LoVo (cell line): ENCODE results near the gene PLEKHA7.

Source experiments
- DNase-seq: peaks from one replicate; pipeline ENCODE4 v3.0.0-alpha.2; 2016; ENCODE audit warnings: low spot score

Gene PLEKHA7

DNA sequence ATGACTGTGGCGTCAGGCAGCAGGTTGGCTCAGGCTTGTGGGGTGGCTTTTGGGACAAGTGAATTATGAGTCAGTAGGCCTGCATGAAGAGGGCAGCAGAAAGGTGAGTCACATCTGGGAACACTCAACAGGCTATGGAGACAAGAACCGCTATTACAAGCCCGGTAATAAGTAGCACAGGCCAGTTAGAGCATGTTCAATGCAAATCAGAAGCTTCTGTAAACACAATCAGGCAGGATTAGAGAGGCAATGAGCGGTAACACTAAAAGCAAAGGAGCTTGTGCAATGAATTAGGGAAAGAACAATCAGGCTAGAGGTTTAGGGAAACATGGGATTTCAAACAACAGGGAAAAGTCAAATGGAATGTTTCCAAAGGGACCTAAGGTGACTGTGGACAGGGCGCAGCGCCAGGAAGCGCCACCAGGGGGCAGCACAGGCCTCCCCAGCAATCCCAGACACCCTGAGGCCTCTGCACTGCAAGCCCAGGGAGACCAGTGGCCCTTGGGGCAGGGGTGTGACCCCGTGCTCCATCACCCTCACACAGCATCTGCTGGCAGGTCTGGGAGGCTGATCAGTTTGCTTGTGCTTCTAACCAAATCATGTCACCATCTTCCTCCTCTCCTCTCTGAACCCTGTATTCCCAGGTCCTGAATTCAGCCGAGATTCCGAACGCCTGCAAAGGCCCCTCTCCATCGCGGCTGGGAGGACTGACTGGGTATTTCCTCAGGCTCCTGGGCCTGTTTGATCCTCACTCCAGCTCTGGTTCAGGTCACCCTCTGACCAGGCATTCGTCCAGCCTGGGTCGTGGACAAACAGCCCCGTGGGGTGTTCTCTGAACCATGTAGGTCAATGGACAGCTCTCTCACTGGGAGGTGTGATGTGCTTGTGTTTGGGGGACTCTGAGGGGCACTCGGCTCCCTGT is 225.8 kb downstream of the PLEKHA7 start:
- DNase-seq, result peak; percentile 50

DNA sequence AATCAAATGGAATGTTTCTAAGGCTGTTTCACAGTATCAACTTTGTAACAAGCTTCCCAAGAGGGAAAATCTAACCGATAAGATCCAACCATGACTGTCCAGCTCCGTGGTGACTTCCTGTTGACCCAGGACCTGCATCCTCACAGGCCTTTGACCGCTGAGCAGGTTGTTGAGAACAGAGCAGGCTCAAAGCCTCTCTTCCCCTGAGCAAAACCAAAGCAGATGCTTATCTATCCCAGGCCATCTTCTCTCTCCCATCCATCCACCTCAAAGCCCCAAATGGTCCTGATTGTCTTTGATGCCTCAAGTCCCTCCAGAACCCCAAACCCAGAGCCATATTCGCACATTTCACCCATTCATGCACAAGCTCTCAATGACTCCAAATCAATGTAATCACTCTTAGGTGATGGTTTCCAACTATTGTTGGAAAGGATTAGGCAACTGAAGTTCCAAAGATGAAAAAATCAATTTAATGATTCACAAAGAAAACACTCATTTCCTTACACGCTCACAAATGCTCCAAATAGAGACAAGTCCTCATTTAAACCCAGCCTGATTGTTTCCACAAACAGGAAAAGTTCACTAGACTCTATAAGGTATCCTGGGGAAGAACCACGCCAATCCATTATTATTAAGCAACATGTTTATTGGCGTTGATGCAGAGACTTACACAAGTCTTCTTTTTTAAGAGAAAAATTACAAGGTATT is 227.0 kb downstream of the PLEKHA7 start:
- no peak for DNase-seq

DNA sequence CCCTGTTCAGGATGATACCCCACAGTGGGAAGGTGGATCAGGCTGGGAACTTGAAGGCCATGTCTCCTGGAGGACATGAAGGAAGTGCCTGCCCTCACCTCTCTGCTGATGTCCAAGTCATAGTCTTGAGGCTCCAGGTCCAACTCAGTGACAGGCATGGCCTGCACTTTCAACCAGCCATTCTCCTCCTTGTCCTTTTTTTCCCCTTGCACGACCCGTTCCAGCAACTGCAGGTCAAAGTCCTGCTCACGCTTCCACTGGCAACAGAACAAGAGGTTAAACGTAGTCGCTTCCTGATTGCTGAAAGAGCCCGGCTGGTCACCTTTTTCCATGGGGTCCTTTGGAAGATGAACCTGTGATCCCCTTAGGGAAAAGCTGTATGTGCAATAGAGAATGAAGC is 228.1 kb downstream of the PLEKHA7 start:
- DNase-seq, result no peak

DNA sequence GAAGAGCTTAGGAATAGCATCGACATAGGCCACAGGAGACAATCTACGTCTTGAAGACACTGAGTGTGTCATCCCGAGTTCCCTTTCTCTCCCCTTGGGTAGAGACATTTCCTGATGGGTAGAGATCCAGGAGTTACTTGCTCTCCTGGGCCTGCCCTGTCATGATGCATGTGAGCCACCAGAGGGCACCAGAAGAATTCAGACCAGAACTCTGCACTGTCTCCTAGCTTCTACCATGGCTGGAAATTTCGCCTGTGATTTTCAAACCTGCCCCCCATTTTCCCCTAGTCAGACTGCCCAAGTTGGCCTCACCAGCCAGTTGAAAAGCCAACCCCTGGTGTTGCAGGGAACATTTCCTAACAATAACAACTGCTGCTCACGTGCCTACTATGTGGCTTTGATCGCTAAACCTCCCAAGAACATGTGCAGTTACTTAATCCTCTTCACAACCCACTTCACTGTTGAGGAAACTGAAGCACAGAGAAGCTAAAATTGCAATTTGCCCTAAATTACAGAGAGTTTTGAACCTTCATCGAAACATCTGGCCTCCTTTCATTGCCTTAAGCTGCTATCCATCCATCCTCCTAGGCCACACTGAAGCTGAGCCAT is 228.6 kb downstream of the PLEKHA7 start:
- peak; percentile 59 for DNase-seq

DNA sequence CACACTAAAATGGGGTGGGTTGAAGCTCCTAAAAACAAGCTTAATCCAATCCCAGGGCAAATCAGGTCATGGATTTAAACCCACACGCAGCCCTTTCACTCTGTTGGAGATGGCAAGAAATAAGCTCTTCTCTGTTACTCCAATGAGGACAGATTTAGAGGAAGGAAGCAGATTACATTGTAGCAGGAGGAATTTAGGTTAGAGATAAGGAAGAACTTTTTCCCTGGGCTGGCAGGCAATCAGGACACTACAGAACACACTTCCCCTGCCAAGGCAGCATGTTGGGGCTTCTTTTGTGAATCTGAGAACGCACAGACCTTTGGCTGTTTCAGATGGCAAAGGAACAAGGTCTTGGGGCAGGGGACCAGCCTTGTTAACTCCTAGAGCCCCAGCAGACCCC is 229.5 kb downstream of the PLEKHA7 start:
- DNase-seq, result no peak

DNA sequence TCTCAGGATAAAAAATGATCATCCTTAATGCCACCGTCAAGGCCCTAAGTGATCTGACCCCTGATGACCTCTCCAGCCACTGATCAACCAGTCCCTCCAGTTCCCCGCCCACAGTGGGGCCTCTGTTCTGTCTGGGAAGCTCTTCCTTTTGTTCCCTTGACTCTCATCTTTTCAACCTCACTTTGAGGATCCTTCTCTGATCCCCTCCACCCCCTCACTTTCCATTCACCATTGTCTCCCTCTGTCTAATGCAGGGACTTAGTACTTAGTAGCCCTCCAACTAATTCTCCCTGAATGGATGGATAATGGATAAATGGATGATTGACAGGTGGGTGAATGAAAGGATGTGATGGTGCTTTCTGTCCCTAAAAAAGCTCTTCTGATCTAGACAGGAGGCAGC is 230.1 kb downstream of the PLEKHA7 start:
- DNase-seq, result no peak

DNA sequence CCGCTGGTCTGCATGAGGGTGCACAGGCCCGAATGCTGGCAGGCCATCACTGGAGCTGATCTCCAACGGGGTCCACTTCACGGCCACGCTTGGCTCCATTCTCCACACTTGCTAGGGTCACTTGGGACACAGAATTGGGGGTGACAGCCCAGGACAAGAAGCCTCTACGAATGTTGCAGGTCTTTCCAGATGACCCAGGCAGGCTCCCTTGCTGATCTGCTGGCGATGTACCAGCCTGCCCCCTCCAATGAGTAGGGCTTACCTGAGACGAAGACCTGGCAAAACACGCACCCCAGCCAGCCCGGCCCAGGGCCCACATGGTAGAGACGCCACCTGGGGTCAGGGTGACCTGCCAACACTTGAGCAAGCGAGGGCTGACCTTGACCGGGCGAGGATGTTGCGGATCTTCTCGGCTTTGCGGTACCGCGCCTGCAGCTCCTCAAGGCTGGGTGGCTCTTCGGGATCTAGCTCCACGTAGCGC is 230.9 kb downstream of the PLEKHA7 start:
- no peak for DNase-seq

DNA sequence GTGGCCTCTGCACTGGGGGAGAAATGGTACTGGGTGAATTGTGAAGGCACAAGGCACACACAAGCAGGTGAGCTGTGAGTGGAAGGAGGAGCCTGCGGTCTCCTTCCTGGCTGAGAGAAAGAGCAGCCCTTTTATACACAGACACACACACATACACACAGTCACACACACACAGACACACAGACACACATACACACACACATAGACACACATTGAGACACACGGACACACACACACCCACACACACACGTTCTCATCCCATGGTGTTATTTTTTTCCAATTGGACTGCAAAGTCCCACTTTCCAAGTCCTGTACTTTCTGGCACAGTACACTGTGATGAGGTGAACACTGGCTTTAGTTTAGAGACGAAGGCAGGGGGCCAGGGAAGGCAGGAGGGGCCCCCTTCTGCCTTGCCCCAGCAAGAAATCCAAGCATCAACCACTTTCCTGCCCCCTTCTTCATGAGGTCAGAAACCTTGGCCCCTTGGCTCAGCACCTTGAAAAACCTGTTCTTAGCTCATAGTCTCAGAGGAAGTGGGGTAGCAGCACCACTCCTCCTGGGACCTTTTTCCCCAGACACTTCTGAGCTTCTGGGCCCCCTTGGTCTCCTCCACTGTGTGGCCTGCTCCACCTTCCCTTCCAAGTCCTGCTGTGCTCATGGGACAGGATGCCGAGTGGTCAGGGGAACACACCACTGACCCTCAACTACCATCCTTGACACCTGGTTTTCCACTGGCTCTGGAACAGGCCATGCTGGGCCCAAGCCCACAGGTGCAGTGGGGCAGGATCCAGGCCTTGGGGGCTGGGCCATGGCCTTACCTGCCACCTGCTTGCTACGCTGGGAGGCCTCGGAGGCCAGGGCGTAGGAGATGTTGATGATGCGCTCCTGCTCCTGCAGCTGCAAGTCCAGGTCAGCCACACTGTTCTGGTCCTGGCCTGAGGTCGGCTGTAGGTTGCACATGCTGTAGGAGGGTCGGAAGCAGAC is 232.0 kb downstream of the PLEKHA7 start:
- no peak for DNase-seq

DNA sequence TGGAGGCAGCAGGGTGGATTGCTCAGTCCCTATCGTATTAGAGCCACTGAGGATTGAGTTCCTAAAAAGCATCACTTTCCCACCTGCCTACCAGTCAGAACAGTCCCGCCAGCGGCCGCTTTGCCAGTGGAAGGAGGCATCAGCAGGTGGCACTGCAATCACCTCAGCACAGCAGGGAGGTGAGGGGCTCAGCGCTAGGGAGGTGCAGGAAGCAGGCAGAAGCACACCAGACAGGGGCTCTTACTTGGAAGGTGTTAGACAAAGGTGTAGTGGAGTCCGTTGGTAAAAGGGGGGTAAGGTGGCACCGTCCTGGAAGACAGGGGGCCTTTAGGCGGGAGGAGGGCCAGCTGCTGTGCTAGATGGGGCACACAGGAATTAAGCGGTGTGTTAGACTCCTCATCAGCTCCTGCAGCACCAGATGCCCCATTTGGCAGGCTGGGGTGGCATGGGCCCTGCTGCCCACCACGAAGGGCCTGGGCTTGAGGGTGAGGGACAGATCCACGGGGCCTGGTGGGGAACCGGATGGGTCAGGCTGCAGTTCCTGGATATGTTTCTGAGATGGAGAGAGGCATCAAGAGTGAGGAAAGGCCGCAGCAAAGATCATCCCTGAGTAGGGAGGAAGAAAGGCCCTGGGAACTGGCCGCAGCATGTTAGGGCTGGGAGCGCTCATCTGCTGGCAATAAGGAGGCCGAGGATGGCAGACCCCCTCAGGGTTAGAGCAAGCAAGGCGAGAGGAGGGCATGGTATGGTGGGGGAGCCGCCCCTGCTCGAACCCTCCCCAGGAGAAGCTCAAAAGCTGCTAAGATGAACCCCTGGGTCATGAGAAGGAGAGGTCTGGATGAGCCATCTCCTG is 233.3 kb downstream of the PLEKHA7 start:
- no peak for DNase-seq

DNA sequence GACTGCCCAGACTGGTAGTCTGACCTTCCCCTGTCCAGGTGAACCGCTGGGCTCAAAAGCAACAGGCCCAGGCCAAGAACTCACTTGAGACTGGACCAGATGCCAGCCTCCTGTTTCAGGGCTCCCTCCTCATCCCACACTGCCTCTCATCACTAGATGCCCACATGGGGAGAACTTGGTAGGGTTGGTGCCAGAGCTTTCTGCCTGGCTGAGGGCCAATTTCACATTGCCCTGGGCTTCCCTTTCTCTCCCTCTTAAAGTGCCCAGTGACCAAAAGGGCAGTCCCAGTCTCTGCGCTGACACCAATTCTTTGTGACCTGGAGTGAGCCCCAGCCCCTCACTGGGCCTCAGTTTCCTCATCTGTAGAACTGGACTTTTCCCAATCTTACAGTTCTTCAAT is 234.1 kb downstream of the PLEKHA7 start:
- DNase-seq, result no peak

DNA sequence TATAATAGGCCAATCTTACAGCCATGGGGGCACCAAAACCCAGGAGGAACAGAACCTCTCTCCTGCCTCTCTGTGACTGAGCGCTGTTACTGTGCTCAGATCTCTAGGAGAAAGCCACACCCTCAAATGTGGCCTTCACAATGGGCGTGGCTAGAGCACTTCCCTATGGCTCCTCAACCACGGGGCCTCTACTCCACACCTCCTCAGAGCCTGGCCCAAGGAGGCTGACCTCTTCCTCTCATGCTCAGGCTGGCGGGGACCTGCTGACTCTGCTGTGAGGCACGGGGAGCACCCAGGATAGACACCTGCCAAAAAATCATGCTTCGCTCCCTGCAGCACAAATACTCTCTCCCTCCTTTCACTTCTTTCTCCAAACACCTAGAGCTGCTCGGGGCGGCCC is 234.8 kb downstream of the PLEKHA7 start:
- no peak for DNase-seq

DNA sequence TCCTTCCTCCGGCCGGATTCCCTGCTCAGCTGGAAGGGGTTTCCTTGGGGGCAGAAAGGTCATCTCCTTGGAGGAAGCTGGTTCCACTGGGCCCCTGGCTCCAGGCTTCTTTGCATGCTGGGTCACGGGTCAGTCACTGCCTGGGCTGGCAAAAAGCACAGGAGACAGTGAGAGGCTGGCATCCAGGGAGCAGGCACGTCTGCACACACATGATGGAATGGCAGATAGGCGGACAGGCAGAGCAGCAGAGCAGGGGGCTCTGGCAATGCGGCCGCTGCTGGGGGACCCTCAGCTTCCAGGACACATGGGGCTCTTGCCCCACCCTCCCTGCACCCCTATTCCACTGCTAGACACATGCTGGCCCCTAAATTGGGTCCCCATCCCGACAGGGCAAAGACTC is 235.3 kb downstream of the PLEKHA7 start:
- no peak for DNase-seq

DNA sequence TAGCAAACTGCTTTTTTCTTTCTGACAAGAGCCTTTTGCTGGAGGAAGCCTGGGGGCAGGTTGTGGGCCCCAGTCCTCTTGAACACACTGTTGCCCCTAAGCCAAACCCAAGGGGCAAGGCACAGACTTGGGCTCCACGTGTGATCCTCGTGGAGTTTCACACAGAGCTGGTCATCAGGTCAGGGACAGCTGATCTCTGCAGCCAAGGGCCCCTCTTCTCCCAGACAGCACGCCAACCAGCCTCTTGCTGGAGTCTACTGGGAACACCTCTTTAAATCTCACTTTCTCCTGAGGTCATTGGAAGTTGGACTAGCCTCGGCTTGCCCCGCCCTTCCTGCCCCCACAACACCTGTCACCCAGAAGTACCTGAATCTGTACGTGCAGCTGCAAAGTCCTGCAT is 235.9 kb downstream of the PLEKHA7 start:
- DNase-seq, result no peak

DNA sequence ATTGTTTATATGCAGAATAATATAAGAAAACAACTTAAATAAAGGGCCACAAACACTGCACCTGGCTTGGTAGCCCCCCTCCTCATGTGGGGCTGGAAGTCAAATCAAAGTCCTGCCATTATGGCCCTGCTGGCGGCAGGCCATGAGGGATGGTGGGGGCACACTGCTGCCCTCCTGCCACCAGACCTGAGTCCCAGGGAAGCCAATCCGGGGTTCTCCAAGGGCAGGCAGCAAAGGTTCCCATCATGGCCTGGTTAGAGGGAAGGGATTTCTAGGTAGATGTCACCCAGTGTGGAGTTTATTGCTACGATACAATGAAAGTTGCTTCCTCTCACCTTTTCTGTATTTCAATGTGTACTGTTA is 236.6 kb downstream of the PLEKHA7 start:
- no peak for DNase-seq

DNA sequence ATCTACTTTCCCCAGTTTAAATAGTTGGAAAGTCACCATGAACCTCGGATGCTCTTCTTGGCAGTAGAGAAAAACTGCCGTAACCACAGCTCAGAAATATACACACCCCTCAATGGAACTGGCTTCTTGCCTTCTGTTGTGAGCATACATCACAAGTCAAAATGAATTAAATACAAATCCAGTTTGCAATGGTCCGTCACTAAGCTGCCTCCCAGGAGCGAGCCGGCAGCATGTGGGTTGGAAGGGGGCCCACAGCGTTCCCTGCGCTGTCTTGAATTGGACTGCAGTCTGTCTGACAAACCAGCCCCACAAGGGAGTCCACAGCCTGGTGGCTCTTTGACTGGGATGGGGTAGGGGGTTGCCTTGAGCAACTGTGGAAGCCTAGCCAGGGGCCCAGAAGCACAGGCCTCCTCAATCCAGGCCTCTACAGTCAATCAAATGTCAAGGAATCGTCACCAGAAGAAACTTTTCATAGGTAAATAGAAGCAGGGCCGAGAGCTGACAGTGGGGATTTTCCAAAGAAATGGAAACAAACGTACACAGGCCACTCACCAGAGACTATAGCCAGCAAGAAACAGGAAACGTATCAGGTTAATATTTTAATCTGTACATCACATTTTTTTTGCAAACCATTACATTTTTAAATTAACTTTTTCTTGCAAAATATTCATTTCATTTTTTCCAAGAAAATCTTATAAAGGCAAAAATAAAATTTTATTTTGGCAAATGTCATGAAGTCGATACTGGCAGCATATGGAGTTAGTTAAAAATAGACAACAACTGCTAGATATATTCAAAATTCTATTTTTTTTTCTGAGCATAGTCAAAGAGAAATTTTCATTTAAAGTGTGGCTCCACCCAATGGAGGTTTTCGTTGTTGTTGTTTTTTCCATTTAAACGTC is 237.3 kb downstream of the PLEKHA7 start:
- no peak for DNase-seq

DNA sequence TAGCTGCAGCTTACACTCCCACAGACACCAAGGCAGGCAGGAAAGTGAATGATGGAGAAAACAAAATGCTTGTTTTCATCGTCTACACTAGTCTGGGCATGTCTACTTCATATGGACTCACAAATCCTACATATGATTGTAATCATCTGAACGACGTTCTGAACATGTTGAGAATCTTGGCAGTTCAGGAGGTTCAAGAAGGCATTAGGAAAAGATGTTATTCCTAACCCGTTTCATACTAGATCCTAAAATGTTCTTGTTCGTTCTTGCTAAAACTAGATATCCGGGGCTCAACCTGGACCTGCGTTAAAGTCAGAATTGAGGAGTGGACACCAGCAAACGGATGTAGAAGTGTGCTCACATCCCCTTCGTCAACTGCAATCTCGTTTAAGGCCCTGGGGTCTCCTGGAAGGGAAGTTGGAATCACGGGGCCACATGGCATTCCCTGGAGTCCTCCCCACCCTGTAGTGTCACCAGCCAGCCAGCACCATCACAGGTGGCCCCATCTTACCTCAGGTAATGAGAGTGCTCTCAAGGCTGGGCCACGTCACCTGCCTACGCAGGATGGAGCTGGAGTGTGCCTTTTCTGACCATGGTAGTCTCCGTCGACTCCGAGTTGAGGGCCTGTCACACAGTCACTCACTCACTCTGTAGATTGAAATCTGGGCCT is 238.5 kb downstream of the PLEKHA7 start:
- DNase-seq, result no peak

DNA sequence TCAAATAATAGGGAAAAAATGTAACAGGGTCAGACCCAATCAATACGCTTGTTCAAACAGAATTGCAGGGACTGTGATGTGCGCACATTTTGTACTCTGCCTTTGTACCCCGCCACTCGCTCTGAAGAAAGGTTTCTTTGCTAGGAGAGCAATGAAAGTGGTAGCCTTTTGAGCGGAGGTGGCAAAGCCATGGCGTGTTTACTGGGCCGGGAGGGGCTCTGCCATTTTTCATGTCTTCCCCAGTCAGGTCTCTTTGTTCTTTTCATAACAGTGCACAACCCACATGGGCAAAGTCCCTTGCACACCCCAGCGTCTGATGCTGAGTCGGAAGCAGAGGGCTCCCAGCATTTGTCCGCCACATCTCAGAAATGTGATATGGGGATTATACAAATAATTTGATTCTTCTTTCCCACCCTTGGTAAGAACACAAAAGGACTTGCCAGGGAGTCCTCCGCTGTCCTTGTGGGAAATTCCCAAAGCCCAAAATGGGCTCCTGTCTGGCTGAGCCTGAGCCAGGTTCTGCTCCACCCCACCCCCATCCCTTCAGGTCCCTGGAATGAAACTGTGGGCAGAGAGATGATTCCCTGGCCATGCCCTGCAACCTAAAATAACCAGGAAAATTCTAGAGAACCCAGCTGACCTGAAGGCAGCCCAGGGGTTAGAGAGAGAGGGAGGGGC is 239.1 kb downstream of the PLEKHA7 start:
- no peak for DNase-seq
